Nephron progenitor cell (in vitro differentiated cells): Measurements from ENCODE around the gene RILP.
A peak's percentile ranks its signal among the peaks of the same experiment; 100 is the strongest.

ENCODE experiments used
- DNase-seq: peaks from one replicate; pipeline ENCODE4 v3.0.0; 2021
- H3K27ac Mint-ChIP-seq: 2 replicates; pipeline ENCODE4 v1.8.0; 2021; ENCODE audit warnings: mild to moderate bottlenecking, moderate library complexity, mixed read lengths
- H3K27me3 Mint-ChIP-seq: 2 replicates; pipeline ENCODE4 v1.8.0; 2021; ENCODE audit warnings: mild to moderate bottlenecking, low read depth, mixed read lengths; ENCODE audit not compliant: poor library complexity
- H3K36me3 Mint-ChIP-seq: 2 replicates; pipeline ENCODE4 v1.8.0; 2021; ENCODE audit warnings: low read depth, mixed read lengths
- H3K4me1 Mint-ChIP-seq: 2 replicates; pipeline ENCODE4 v1.8.0; 2021; ENCODE audit warnings: mixed read lengths
- H3K4me3 Mint-ChIP-seq: 2 replicates; pipeline ENCODE4 v1.8.0; 2021; ENCODE audit warnings: mild to moderate bottlenecking, moderate library complexity, mixed read lengths
- H3K9me3 Mint-ChIP-seq: 2 replicates; pipeline ENCODE4 v1.8.0; 2021; ENCODE audit warnings: mild to moderate bottlenecking, moderate library complexity, mixed read lengths
- TF ChIP-seq, protein P1 (sequence below): fragments of 200-600 bp; sonication (generic); IDR thresholded peaks from 2 replicates; pipeline ENCODE4 v1.5.0; 2021; ENCODE audit warnings: antibody characterized with exemption

Gene RILP

DNA sequence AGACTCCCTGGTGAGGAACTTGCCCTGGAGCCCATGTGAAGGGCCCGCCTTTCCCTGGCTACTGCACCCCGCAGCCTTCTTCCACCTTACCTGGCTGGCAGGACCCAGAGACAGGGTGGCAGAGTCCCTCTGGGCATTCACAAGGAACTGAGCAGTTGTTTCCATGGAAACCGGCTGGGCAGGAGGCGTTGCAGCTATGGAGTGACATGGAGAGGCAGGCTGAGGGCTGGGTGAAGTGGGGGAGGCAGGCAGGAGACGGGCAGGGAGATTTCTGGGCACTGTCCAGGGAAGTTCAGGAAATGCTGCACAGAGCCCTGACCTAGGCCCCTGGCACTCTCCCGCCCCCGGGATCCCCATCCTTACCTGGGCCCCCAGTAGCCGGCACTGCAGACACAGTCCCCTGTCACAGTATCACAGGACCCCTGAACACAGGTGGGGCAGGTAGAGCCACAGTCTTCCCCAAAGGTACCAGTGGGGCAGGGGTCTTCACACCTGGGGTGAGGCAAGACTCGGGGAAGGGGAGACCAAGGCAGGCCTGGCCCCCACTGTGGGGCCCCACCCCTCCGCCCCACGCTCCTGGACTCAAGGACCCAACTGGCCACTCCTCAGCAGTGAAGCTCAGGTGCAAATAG, 10.0 kb downstream of the RILP start:
- peak; percentile 27 for DNase-seq
- no peaks in the 10 kb centered on the region for H3K36me3 Mint-ChIP-seq
- H3K9me3 Mint-ChIP-seq: no peaks in the 10 kb centered on the region
- peaks cover 32% of the 10 kb centered on the region for H3K27me3 Mint-ChIP-seq
- H3K4me1 Mint-ChIP-seq: peaks cover 39% of the 10 kb centered on the region
- H3K4me3 Mint-ChIP-seq: no peak overlapping the region
- no peak overlapping the region for H3K27ac Mint-ChIP-seq
- TF ChIP-seq, protein P1, sequence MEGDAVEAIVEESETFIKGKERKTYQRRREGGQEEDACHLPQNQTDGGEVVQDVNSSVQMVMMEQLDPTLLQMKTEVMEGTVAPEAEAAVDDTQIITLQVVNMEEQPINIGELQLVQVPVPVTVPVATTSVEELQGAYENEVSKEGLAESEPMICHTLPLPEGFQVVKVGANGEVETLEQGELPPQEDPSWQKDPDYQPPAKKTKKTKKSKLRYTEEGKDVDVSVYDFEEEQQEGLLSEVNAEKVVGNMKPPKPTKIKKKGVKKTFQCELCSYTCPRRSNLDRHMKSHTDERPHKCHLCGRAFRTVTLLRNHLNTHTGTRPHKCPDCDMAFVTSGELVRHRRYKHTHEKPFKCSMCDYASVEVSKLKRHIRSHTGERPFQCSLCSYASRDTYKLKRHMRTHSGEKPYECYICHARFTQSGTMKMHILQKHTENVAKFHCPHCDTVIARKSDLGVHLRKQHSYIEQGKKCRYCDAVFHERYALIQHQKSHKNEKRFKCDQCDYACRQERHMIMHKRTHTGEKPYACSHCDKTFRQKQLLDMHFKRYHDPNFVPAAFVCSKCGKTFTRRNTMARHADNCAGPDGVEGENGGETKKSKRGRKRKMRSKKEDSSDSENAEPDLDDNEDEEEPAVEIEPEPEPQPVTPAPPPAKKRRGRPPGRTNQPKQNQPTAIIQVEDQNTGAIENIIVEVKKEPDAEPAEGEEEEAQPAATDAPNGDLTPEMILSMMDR: no peak

DNA sequence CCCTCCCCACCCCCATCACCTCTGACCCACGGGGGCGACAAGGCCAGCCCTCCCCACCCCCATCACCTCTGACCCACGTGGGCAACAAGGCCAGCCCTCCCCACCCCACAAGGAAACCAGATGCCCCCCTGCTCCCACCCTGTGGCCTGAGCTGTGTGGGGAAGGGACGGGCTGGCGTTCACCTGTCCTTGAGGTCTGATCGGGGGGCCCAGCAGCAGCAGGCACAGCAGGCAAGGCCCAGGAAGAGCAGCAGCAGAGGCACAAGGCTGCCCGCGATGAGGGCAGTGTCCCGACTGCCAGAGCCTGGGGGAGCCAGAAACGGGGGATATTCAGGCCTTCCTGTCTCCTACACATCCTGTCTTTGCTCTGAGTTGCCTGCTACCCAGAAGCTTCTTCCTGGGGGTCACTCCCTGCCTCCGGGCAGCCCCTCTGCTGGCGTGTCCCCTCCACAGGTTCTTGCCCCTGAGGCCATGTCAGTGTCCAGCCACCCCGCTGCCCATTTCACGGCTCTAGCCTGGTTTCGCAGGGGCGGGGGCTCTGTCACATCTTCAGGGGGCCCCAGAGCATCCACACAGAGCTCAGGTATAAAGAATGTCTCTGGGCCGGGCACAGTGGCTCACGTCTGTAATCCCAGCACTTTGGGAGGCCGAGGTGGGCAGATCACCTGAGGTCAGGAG, 10.9 kb downstream of the RILP start:
- no peak overlapping the region for H3K27ac Mint-ChIP-seq
- peaks cover 30% of the 10 kb centered on the region for H3K4me1 Mint-ChIP-seq
- no peak overlapping the region for H3K4me3 Mint-ChIP-seq
- TF ChIP-seq, protein P1: no peak
- DNase-seq: no peak
- peaks cover 23% of the 10 kb centered on the region for H3K27me3 Mint-ChIP-seq
- no peaks in the 10 kb centered on the region for H3K36me3 Mint-ChIP-seq
- no peaks in the 10 kb centered on the region for H3K9me3 Mint-ChIP-seq

DNA sequence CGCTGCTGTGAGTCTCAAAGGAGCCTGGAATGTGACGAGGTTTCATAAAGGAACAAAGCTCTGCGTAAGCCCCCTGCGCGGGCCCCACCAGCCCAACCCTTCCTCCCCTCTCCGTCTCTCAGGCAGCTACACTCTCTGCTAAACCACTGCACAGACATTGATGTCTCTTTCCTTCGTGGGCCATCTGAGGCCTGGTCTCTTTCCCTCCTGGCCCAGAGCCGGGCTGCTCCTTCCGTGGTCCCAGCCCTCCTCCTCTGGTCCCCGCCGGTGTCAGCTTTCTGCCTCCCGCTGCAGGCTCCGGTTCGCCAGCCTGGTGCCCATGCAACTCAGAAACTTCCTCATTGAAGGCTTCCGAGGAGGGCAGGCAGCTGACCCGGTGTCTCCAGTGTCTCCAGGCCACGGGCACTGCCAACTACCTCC, 11.5 kb downstream of the RILP start:
- Mint-ChIP-seq H3K4me3 (peak overlapping the region; percentile 55), H3K36me3 (no peaks in the 10 kb centered on the region), H3K27ac (peak overlapping the region; percentile 93), H3K27me3 (peaks cover 23% of the 10 kb centered on the region), H3K9me3 (no peaks in the 10 kb centered on the region), H3K4me1 (peaks cover 30% of the 10 kb centered on the region)
- DNase-seq: peak; percentile 50
- TF ChIP-seq, protein P1: no peak

DNA sequence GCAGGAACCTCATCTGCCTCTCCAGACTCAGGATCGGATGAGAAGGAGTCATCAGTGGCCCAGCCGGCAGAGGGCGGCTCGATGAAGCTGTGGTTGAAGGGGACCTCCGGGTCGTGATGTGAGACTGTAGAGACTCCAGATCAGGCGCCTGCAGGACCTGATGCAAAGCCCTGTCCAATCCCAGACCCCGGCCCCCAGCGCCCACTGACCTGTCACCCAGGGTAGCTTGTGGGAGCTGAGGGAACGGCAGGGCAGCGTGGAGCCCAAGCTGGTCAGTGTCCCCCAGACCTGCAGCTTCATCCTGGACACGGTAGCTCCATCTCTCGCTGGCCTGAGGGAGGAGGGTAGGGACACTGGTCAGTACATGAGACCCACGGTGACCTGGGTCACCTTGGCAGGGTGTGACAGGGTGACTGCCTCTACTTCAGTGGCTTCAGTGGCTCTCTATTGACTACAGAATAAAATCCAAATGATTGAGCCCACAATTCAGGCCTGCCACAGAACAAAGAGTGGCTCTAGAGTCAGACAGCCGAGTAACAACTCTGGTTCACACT, 12.9 kb downstream of the RILP start:
- Mint-ChIP-seq H3K27ac (no peak overlapping the region), H3K4me1 (peaks cover 30% of the 10 kb centered on the region), H3K36me3 (no peaks in the 10 kb centered on the region), H3K27me3 (peaks cover 20% of the 10 kb centered on the region), H3K9me3 (no peaks in the 10 kb centered on the region), H3K4me3 (no peak overlapping the region)
- TF ChIP-seq, protein P1: no peak
- DNase-seq: no peak

DNA sequence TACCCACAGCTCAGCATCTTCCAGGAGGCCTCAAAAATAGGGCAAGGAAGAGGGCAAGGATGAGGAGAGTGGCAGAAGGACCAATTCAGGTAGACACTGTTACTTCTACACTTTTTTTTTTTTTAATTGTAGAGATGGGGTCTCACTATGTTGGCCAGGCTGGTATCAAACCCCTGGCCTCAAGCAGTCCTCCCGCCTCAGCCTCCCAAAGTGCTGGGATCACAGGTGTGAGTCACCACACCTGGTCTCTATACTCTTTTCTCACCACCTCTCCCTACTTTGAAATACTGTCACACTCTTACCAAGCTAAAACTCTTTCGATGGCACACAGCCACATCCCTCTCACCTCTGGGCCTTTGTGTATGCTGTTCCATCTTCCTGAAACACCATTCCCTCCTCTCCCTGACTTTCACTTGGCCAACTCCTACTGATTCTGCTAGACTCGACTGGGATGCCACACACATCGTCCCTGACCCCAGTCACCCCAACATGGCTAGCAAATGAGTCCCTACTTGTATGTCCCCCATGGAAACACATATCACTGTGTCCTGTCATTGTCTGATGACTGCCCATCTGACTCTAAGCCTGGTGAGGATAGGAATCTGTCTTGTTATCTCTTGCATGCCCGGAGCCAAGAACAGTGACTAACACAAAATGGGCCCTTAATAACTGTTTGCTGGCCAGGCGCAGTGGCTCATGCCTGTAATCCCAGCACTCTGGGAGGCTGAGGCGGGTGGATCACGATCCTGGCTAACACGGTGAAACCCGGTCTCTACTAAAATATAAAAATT, 13.8 kb downstream of the RILP start:
- H3K27me3 Mint-ChIP-seq: peaks cover 20% of the 10 kb centered on the region
- no peak for DNase-seq
- H3K9me3 Mint-ChIP-seq: no peaks in the 10 kb centered on the region
- no peak overlapping the region for H3K4me3 Mint-ChIP-seq
- TF ChIP-seq, protein P1: no peak
- H3K36me3 Mint-ChIP-seq: no peaks in the 10 kb centered on the region
- peaks cover 25% of the 10 kb centered on the region for H3K4me1 Mint-ChIP-seq
- no peak overlapping the region for H3K27ac Mint-ChIP-seq
